HG03175 (cell line): ENCODE data around the gene KRTAP5-2.

Experiments used
- ATAC-seq: cut with Tn5 transposase; IDR thresholded peaks from one replicate; pipeline ENCODE4 v1.9.1; 2021; ENCODE audit warnings: mild to moderate bottlenecking, moderate library complexity; ENCODE audit not compliant: unreplicated experiment

Gene KRTAP5-2

GRCh38 chr11:1569251-1569780 lies 28.8 kb downstream of the KRTAP5-2 start:
- ATAC-seq, result no peak

- no peak for ATAC-seq
Observed at GRCh38 chr11:1568441-1568911, 29.6 kb downstream of the KRTAP5-2 start.

- ATAC-seq, result no peak
Observed at GRCh38 chr11:1567721-1568100, 30.4 kb downstream of the KRTAP5-2 start.

GRCh38 chr11:1567052-1567720 lies 30.9 kb downstream of the KRTAP5-2 start:
- no peak for ATAC-seq

GRCh38 chr11:1566381-1567051 lies 31.6 kb downstream of the KRTAP5-2 start:
- no peak for ATAC-seq

GRCh38 chr11:1565904-1566247 lies 32.2 kb downstream of the KRTAP5-2 start:
- no peak for ATAC-seq

- ATAC-seq, result no peak
Observed at GRCh38 chr11:1565173-1565903, 32.8 kb downstream of the KRTAP5-2 start.

- ATAC-seq, result no peak
Observed at GRCh38 chr11:1564535-1565172, 33.4 kb downstream of the KRTAP5-2 start.

GRCh38 chr11:1563697-1564534 lies 34.2 kb downstream of the KRTAP5-2 start:
- no peak for ATAC-seq

- no peak for ATAC-seq
Observed at GRCh38 chr11:1563149-1563638, 34.9 kb downstream of the KRTAP5-2 start.

GRCh38 chr11:1562469-1563148 lies 35.5 kb downstream of the KRTAP5-2 start:
- ATAC-seq, result no peak

- no peak for ATAC-seq
Observed at GRCh38 chr11:1561955-1562354, 36.1 kb downstream of the KRTAP5-2 start.

- no peak for ATAC-seq
Observed at GRCh38 chr11:1561266-1561665, 36.8 kb downstream of the KRTAP5-2 start.

- no peak for ATAC-seq
Observed at GRCh38 chr11:1560649-1561251, 37.3 kb downstream of the KRTAP5-2 start.

GRCh38 chr11:1560002-1560648 lies 38.0 kb downstream of the KRTAP5-2 start:
- ATAC-seq, result no peak

GRCh38 chr11:1559111-1559951 lies 38.8 kb downstream of the KRTAP5-2 start:
- no peak for ATAC-seq

GRCh38 chr11:1558775-1559110 lies 39.4 kb downstream of the KRTAP5-2 start:
- no peak for ATAC-seq
